GM21619 (cell line): Measurements from ENCODE around the gene REXO1.

ENCODE experiments used
- ATAC-seq: cut with Tn5 transposase; IDR thresholded peaks from one replicate; pipeline ENCODE4 v1.9.1; 2021; ENCODE audit not compliant: unreplicated experiment

REXO1 gene

GRCh38 chr19:1836458-1837221 lies 11.6 kb downstream of the REXO1 start:
- ATAC-seq: no peak

DNA sequence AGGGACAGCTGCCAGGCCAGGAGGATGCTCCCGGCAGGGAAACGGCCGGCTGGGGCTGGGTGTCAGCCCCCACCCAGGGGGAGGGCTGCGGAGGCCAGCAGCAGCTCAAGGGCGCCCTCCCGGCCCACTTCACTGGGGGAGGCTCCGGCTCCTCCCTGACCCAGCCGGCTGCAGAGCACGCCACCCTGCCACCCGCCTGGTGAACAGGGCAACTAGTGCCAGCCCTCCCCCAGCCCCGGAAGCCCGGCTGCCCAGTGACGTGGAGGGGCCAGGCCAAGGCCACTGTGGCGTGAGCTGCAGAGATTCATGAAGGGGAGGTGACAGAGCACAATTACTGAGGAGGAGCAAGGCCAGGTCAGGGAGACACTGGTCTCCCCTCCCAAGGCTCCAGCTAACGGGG lies 14.7 kb downstream of the REXO1 start:
- no peak for ATAC-seq

GRCh38 chr19:1832046-1832663 lies 16.1 kb downstream of the REXO1 start:
- no peak for ATAC-seq

GRCh38 chr19:1830978-1831377 lies 17.3 kb downstream of the REXO1 start:
- ATAC-seq: no peak

DNA sequence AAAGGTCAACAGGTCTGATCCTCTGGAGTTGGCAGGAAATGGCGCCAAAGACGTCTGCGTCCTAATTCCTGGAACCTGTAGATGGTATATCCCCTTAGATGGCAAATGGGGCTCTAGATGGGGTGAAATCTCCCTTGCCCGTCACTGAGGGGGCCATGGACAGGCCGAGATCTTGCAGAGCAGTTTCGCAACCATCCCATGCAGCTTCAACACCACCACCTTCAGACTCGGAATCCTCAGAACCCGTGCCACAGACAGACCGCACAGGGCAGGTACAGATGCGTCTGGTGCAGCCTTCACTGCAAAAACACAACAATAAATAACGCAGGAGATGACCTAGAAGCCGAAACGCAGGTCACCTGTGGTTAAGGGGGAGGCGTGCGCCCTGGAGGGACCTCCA lies 17.7 kb downstream of the REXO1 start:
- ATAC-seq: no peak

- no peak for ATAC-seq
These were observed 18.3 kb downstream of the REXO1 start for GRCh38 chr19:1829958-1830357.

DNA sequence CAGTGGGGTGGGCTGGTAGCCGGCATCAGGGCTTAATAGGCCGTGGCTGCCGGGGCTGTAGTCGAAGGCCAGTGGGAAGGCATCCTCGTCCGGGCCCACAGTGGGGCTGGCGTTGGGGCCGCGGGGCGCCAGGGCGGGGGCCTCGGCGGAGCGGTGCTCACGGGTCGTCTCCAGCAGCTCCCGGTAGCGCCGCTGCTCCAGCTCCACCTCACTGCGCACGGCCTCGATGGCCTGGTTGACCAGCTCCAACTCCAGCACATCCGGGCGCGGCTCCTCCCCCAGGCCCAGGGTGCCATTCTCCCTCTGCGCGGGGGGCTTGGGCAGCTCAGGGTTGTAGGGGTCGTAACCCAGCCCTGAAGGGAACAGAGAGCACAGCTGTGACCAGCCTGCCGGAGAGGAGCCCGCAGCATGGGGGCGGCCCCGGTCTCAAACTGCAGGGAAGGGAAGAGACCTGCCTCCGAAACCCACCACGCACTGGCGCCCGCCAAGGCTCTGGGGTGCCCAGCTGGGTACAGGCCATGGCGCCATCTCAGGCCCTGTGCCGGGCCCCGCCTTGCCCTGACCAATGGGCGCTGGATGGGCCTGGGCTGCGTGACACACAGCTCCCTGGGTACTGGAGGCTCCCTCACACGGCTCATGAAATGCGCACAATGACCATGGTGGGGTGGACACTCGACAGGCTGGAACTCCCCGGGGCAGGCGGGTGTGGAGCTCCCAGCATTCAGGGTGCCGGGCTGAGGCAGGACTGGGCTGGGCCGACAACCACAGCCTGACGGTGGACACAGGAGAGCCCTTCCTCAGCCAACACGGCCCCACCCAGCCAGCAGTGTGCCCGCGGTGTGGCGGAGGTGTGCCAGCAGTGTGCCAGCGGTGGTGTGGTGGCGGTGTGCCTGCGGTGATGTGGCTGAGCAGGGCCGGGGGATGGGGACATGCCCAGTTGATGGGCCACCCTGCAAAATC lies 19.7 kb downstream of the REXO1 start:
- ATAC-seq: no peak

DNA sequence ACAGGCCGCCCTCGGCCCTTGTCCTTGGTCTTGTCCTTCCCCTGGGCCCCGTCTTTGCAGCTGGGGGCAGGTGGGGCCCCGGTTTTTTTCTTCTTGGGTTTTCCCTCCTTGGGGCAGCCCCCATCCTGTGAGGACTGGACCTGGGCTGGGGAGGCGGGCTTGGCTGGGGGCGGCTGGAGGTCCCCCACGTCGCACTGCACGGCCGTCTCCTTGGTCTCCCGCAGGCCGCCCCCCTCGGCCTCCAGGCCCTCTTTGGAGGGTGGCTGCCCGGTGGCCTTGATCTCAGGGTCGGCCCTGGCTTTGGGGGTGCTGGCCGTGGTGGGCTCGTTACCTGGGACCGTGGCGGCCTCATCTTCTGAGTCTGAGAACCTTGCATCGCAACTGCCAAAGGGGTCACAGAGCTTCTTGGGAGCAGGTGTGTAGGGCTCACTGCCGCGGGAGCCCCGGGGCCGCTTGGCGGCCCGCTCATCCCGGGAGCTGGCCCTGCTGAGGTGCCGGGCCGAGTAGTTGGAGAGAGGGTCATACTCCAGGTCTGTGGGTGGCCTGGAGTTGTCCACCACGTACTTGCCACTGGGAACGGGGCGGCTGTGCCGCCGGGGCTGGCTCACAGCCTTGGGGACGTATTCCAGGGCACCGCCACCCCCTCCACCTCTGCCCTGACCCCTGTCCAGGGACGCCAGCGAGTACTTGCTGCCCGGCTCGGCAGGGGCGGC lies 20.6 kb downstream of the REXO1 start:
- ATAC-seq: no peak

- no peak for ATAC-seq
These were observed 21.4 kb downstream of the REXO1 start for GRCh38 chr19:1826557-1827521.

DNA sequence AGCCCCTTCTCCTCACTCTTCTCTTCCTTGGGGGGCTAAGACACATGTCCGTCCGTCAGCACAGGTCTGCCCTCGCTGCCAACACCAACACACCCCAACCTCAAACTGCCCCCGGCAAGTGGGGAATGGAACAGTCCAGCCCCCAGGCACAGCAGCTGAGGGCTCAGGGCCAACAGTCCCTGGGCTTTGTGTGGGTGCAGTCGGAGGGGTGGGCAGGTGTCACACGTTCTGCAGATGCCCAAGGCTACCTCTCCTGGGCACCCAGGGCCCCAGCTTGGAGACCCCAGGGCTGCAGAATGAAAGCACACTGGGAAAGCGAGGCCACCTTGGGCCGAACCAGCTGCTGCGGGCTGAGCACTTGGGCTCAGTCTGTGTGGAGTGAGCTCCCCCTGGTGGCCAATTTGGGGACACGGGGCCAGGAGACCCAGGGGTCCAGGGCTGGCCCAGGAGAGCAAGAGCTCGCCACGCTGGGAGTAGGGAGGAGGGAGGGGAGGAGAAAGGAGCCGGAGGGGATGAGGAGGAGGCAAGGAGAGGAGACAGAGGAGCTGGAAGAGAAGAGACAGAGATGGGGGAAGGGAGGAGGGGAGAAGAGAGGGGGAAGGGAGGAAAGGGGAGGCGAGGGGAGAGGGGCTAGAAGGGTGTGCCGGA lies 22.2 kb downstream of the REXO1 start:
- no peak for ATAC-seq

- no peak for ATAC-seq
These were observed 24.0 kb downstream of the REXO1 start for GRCh38 chr19:1824252-1824622.

GRCh38 chr19:1823539-1824251 lies 24.6 kb downstream of the REXO1 start:
- no peak for ATAC-seq

DNA sequence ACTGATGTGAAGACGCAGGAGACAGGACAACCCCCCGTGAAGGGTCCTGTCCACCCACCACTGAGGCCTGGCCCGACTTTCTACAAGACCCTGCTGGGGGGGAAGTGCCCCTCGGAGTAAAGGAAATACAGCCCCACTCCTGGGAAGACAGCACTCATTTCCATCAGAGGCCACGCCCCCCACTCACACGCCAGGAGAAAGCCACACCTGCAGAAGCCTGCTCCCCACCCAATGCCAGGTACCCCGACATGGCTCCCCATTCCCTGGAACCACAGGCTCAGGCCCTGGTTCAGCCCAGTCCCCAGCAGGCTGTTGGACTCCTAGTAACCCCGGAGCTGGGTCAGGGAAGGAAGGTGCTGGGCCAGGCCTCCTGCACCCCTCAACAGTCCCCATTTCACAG lies 25.3 kb downstream of the REXO1 start:
- no peak for ATAC-seq

DNA sequence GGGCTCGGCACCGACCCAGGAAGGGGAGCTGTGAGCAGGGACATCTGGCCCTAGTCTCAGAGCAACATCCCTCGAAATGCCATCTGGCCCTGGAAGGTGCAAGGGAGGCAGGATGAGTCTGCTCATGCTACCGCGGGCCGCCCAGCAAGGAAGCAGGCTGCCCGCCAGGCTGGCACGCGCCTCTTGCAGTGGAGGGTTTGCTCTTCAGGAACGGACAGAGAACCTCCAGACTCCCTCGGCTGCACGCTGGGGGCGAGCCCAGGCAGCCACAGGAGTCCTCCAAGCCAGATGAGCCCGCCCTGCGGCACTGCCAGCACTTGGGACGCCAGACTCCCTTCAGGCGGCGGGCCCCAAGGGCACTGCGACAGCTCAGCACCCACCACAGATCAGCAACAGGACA lies 26.1 kb downstream of the REXO1 start:
- no peak for ATAC-seq

GRCh38 chr19:1819341-1820255 lies 28.7 kb downstream of the REXO1 start:
- no peak for ATAC-seq

DNA sequence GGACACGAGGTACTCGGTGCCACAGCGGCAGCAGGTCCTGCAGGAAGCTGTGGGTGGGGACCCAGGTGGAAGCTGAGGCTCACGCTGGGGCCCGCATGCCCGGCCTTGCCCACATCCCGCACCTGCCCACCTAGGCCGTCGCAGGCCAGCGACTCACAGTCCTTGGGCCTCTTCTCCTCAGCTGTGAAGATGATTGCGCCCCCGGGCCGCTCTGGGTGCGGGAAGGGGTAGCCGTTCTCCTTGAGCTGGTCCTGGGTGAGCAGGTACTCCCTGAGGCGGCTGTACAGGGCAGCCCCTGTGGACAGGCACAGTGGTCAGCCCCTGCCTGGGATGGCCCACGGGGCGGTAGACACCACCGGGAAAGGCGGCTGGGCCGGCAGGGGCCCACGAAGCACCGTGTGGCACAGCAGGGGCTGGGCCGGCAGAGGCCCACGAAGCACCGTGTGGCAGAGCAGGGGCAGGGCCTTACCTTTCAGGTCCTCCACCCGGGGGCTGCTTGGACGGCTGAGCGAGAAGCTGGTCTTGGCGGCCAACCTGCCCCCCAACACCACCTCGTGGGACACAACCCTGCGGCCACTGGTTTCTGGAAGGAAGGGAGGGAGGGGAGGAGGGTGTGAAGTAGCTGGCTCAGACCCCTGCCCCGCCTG lies 29.6 kb downstream of the REXO1 start:
- ATAC-seq: no peak

DNA sequence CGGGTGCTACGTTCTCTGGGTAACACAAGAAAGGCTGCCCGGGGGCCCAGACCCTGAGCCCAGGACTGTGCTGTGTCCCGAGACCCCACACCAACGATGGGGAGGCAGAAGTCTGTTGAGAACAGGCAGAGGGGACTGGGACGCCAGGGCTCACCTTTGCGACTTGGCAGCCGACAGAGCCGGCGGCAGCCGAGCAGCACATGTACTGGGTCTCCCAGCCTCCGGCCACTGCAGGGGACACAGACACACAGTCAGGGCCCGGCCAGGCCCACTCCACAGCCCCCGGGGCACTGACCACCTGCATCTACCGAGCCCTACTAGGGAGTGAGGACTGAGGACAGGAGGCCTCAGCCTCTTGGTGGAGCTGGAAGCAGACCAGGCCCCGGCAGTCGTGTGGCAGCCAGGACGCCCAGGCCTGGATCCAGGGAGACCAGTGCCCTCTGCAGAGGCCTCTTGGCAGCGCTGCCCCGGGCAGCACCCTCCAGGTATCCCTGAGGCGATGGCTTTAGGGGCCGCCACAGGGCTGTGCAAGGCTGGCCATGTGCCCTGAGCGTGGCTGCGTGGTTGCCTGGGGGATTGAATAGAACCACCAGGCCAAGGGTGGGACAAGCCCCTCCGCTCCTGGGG lies 30.6 kb downstream of the REXO1 start:
- ATAC-seq: no peak
